ENCODE data around the gene B3GAT2. TPM values are rescaled to one million over a fixed set of nuclear protein-coding genes. Genes with fewer than 3 reads are reported as not detected.

B3GAT2 gene
- total RNA-seq, 1 experiment from 2014 or later: 0.22 TPM

- Histone ChIP-seq H3K9ac (ENCODE audit: extremely low read depth, insufficient read length, low read length) (no peak overlapping the region), H3K4me2 (ENCODE audit: insufficient read depth, insufficient read length, low read length) (no peak overlapping the region), H3K4ac (ENCODE audit: low read depth, low read length) (no peak overlapping the region), H2AK5ac (ENCODE audit: insufficient read length, low read length) (no peak overlapping the region), H2BK20ac (ENCODE audit: low read depth, low read length, poor library complexity, severe bottlenecking) (no peak overlapping the region), H4K5ac (ENCODE audit: insufficient read length, low read depth, low read length) (no peak overlapping the region), H3K56ac (ENCODE audit: insufficient read length, low read depth, low read length) (no peak overlapping the region), H3T11ph (ENCODE audit: low read length) (no peak overlapping the region), H2AFZ (ENCODE audit: low read length) (no peak overlapping the region), H3K79me2 (ENCODE audit: insufficient read depth, low read length) (no peaks in the 10 kb centered on the region), H2BK120ac (ENCODE audit: low read depth, low read length, poor library complexity, severe bottlenecking) (no peak overlapping the region), H3K23ac (ENCODE audit: insufficient read length, low read depth, low read length) (no peak overlapping the region), H2BK12ac (ENCODE audit: insufficient read length, low read depth, low read length) (no peak overlapping the region), H4K8ac (replicated peaks; ENCODE audit: insufficient read length, low read depth, low read length) (no peak overlapping the region), H3K18ac (ENCODE audit: insufficient read length, low read depth, low read length) (no peak overlapping the region), H3K27ac (ENCODE audit: insufficient read length, low read depth, low read length) (no peak overlapping the region), H2BK15ac (ENCODE audit: low read depth, low read length) (no peak overlapping the region), H4K91ac (ENCODE audit: insufficient read length, low read depth, low read length) (no peak overlapping the region), H2BK5ac (ENCODE audit: insufficient read length, low read length) (no peak overlapping the region), H3K23me2 (ENCODE audit: insufficient read length, low read depth, low read length, poor library complexity, severe bottlenecking) (no peaks in the 10 kb centered on the region), H3K4me1 (ENCODE audit: insufficient read depth, low read length) (no peaks in the 10 kb centered on the region), H3K79me1 (ENCODE audit: insufficient read depth, low read depth, low read length, poor library complexity, severe bottlenecking) (no peaks in the 10 kb centered on the region), H4K20me1 (ENCODE audit: control insufficient read depth, insufficient read depth, insufficient read length) (no peaks in the 10 kb centered on the region), H3K14ac (ENCODE audit: insufficient read depth, low read length) (no peak overlapping the region), H3K9me3 (ENCODE audit: control insufficient read depth, low read depth, low read length) (no peaks in the 10 kb centered on the region), H3K27me3 (ENCODE audit: insufficient read depth, low read length) (no peaks in the 10 kb centered on the region)
- Mint-ChIP-seq H3K4me3 (no peak overlapping the region), H3K27me3 (ENCODE audit: low read depth) (no peaks in the 10 kb centered on the region), H3K4me1 (no peaks in the 10 kb centered on the region), H3K36me3 (ENCODE audit: insufficient read depth in 1 of 3, low read depth in 3 of 3) (no peaks in the 10 kb centered on the region), H3K27ac (no peak overlapping the region), H3K9me3 (no peaks in the 10 kb centered on the region)
- no peak for DNase-seq
- TF ChIP-seq CTCF (conservative IDR thresholded peaks at IDR 0.05): no peak
- WGBS (ENCODE audit: extremely low coverage, insufficient read length, low lambda C conversion rate): no CpG with 5 or more reads among the region's 2 CpGs
These were observed 53.0 kb downstream of the B3GAT2 start for GRCh38 chr6:70903665-70904452.

All from H9 (cell line).